Gastroesophageal sphincter (tissue), 4 donors: ENCODE results near the gene GNE. TPM values are rescaled to one million over a fixed set of nuclear protein-coding genes. Genes with fewer than 3 reads are reported as not detected.

Source experiments
- ATAC-seq: fragments of 150-250 bp; one replicate; pipeline ENCODE4 v1.9.1; 2016; ENCODE audit warnings: mild to moderate bottlenecking, moderate library complexity
- H3K27ac ChIP-seq, 4 donors: fragments of 200-600 bp; sonication (generic) in 3 of 4; 1 replicate in 3 of 4; 2 replicates in 1 of 4; pipeline ENCODE4 v1.5.1; 2016 to 2019
- H3K27me3 ChIP-seq: fragments of 200-600 bp; sonication (generic); one replicate; pipeline ENCODE4 v1.5.1; 2019
- H3K36me3 ChIP-seq, 2 donors: fragments of 200-600 bp; sonication (generic); one replicate each; pipeline ENCODE4 v1.5.1; 2019; ENCODE audit warnings: control low read depth in 1 of 2
- H3K4me1 ChIP-seq, 3 donors: fragments of 200-600 bp; sonication (generic); 1 replicate in 2 of 3; 2 replicates in 1 of 3; pipeline ENCODE4 v1.5.1; 2016 to 2019; ENCODE audit warnings: control low read depth in 2 of 3
- H3K4me3 ChIP-seq, 2 donors: fragments of 200-600 bp; sonication (generic); one replicate each; pipeline ENCODE4 v1.5.1; 2019; ENCODE audit warnings: mild to moderate bottlenecking in 1 of 2, moderate library complexity in 1 of 2
- H3K9me3 ChIP-seq, 3 donors: fragments of 200-600 bp; sonication (generic); one replicate each; pipeline ENCODE4 v1.5.1; 2017 to 2019; ENCODE audit warnings: control low read depth in 2 of 3
- CTCF ChIP-seq, 4 experiments: fragments of 200-600 bp in 2 of 4; fragments of 450-650 bp in 2 of 4; sonication (generic) in 1 of 4; IDR thresholded peaks; one replicate each; pipeline ENCODE4 v1.5.1; 2017 to 2019; ENCODE audit warnings: antibody characterized with exemption in 4 of 4, mild to moderate bottlenecking in 2 of 4, moderate library complexity in 2 of 4
- EP300 ChIP-seq: sonication (generic); formaldehyde crosslinking; IDR thresholded peaks from one replicate; pipeline ENCODE4 v1.6.1; 2017; ENCODE audit warnings: antibody characterized with exemption, mild to moderate bottlenecking
- POLR2A ChIP-seq, 2 donors: fragments of 450-650 bp; IDR thresholded peaks; one replicate each; pipeline ENCODE4 v1.6.1; 2017; ENCODE audit warnings: antibody characterized with exemption in 2 of 2, mild to moderate bottlenecking in 2 of 2, moderate library complexity in 1 of 2
- POLR2AphosphoS5 ChIP-seq: sonication (generic); formaldehyde crosslinking; IDR thresholded peaks from one replicate; pipeline ENCODE4 v1.6.1; 2017; ENCODE audit warnings: antibody characterized with exemption
- WGBS, 2 donors: methylation state at CpG; one replicate each; pipeline ENCODE4 v1.1.5; 2018; ENCODE audit warnings: low coverage in 1 of 2; 5-methylcytosine and 5-hydroxymethylcytosine counted together
- total RNA-seq, 4 donors: library from RNA; depleted of rRNA; stranded (reverse); fragments of >200 nt; gene quantifications; one replicate each; pipeline ENCODE4 v1.1.0, GENCODE V29; 2016

GNE gene
- total RNA-seq, 4 donors from 2014 or later, result 27.3 to 34.2 (median 31.1) TPM

- 75 to 100% methylated on average over 1 to 2 of the region's 3 CpGs for WGBS, 2 donors
- H3K4me1 ChIP-seq, result no peaks in the 10 kb centered on the region
- no peaks in the 10 kb centered on the region for H3K27me3 ChIP-seq
- no peaks in the 10 kb centered on the region for H3K9me3 ChIP-seq
- TF ChIP-seq POLR2AphosphoS5, result no peak
- TF ChIP-seq POLR2A (IDR thresholded peaks at IDR 0.05), result no peak
- TF ChIP-seq EP300, result no peak
- no peak for TF ChIP-seq CTCF (IDR thresholded peaks at IDR 0.05)
- H3K4me3 ChIP-seq, result no peak overlapping the region
- no peak overlapping the region for H3K27ac ChIP-seq
- no peak for ATAC-seq
- no peaks in the 10 kb centered on the region for H3K36me3 ChIP-seq
Measured at GRCh38 chr9:36174731-36175130, 83.5 kb downstream of the GNE start.

- H3K9me3 ChIP-seq, result no peaks in the 10 kb centered on the region
- H3K4me3 ChIP-seq, result no peak overlapping the region
- 96% methylated on average over 4 of the region's 7 CpGs; no CpG with 5 or more reads in 1 of the 2 donors for WGBS, 2 donors
- H3K4me1 ChIP-seq, result no peaks in the 10 kb centered on the region
- no peak for TF ChIP-seq POLR2AphosphoS5
- no peak for TF ChIP-seq EP300
- TF ChIP-seq POLR2A (IDR thresholded peaks at IDR 0.05), result no peak
- no peak for TF ChIP-seq CTCF (IDR thresholded peaks at IDR 0.05)
- no peaks in the 10 kb centered on the region for H3K36me3 ChIP-seq
- ATAC-seq, result no peak
- no peaks in the 10 kb centered on the region for H3K27me3 ChIP-seq
- no peak overlapping the region for H3K27ac ChIP-seq
Measured at GRCh38 chr9:36174271-36174670, 84.0 kb downstream of the GNE start.

GRCh38 chr9:36173861-36174260 lies 84.4 kb downstream of the GNE start:
- WGBS, 2 donors, result 100% methylated on average over 2 of the region's 2 CpGs; no CpG with 5 or more reads in 1 of the 2 donors
- no peaks in the 10 kb centered on the region for H3K27me3 ChIP-seq
- H3K4me3 ChIP-seq, result no peak overlapping the region
- ATAC-seq, result no peak
- no peaks in the 10 kb centered on the region for H3K4me1 ChIP-seq
- H3K27ac ChIP-seq, result no peak overlapping the region
- H3K9me3 ChIP-seq, result no peaks in the 10 kb centered on the region
- no peak for TF ChIP-seq POLR2A (IDR thresholded peaks at IDR 0.05)
- no peak for TF ChIP-seq CTCF (IDR thresholded peaks at IDR 0.05)
- no peak for TF ChIP-seq EP300
- TF ChIP-seq POLR2AphosphoS5, result no peak
- no peaks in the 10 kb centered on the region for H3K36me3 ChIP-seq

- 88 to 100% methylated on average over 1 to 6 of the region's 13 CpGs for WGBS, 2 donors
- Histone ChIP-seq H3K36me3 (no peaks in the 10 kb centered on the region), H3K4me1 (peaks cover 0 to 17% (median 0%) of the 10 kb centered on the region in 3 donors), H3K27ac (no peak overlapping the region), H3K9me3 (no peaks in the 10 kb centered on the region), H3K27me3 (no peaks in the 10 kb centered on the region), H3K4me3 (no peak overlapping the region)
- ATAC-seq, result no peak
- TF ChIP-seq POLR2A (IDR thresholded peaks at IDR 0.05) (no peak), EP300 (no peak), POLR2AphosphoS5 (no peak), CTCF (IDR thresholded peaks at IDR 0.05) (no peak)
Measured at GRCh38 chr9:36170531-36170930, 87.7 kb downstream of the GNE start.

GRCh38 chr9:36169708-36170107 lies 88.5 kb downstream of the GNE start:
- no peak for TF ChIP-seq POLR2A (IDR thresholded peaks at IDR 0.05)
- no peak for TF ChIP-seq EP300
- no peak for TF ChIP-seq POLR2AphosphoS5
- TF ChIP-seq CTCF (IDR thresholded peaks at IDR 0.05), result no peak
- peaks cover 0 to 25% (median 0%) of the 10 kb centered on the region in 3 donors for H3K4me1 ChIP-seq
- H3K27me3 ChIP-seq, result no peaks in the 10 kb centered on the region
- no peak overlapping the region for H3K27ac ChIP-seq
- H3K9me3 ChIP-seq, result no peaks in the 10 kb centered on the region
- no peaks in the 10 kb centered on the region for H3K36me3 ChIP-seq
- ATAC-seq, result no peak
- WGBS, 2 donors, result 95 to 96% methylated on average over 9 to 16 of the region's 17 CpGs
- no peak overlapping the region for H3K4me3 ChIP-seq
